NCI-H226 (cell line): ENCODE results near the gene LAMTOR4.
"Not testable (repeated sequence)": the region's sequence is repeated elsewhere in the genome, so short reads cannot be mapped to it uniquely, and the experiment has no call there.

Source experiments
- DNase-seq: peaks from one replicate; pipeline ENCODE4 v3.0.0-alpha.2; 2015

LAMTOR4 gene

DNA sequence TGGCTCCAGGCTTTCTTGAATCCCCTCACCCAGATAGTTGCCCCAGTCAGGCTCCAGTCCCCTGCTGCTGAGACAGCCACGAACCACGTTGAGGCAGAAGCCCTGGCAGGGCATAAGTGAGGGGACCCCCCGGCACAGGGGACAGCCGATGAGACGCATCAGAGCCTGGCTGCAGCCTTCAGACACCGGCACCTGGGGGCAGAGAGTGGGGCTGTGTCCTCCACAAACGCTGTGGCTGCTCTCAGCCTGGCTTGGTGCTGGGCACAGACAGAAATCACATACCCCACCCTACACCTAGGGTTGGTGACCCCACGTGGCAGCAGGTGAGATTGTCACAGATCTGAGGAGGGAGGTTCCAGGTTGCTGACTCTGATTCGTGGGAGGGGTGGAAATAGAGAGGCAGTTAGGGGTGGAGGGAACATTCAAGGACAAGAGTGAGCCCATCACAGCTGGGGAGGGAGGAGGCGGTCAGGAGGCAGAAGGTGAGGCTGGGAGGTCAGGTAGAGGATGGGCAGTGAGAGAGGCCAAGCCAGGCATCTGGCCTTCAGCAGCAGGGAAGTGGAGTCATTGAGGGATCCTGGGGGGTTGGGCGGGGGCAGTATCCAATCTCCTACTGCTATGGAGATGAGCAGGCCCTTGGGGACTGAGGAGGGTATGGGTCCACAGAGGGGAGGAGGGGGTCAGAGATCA, 25.2 kb downstream of the LAMTOR4 start:
- DNase-seq = no peak

GRCh38 chr7:100174582-100174981, 25.9 kb downstream of the LAMTOR4 start:
- no peak for DNase-seq

GRCh38 chr7:100175296-100175935, 26.7 kb downstream of the LAMTOR4 start:
- DNase-seq = no peak

DNA sequence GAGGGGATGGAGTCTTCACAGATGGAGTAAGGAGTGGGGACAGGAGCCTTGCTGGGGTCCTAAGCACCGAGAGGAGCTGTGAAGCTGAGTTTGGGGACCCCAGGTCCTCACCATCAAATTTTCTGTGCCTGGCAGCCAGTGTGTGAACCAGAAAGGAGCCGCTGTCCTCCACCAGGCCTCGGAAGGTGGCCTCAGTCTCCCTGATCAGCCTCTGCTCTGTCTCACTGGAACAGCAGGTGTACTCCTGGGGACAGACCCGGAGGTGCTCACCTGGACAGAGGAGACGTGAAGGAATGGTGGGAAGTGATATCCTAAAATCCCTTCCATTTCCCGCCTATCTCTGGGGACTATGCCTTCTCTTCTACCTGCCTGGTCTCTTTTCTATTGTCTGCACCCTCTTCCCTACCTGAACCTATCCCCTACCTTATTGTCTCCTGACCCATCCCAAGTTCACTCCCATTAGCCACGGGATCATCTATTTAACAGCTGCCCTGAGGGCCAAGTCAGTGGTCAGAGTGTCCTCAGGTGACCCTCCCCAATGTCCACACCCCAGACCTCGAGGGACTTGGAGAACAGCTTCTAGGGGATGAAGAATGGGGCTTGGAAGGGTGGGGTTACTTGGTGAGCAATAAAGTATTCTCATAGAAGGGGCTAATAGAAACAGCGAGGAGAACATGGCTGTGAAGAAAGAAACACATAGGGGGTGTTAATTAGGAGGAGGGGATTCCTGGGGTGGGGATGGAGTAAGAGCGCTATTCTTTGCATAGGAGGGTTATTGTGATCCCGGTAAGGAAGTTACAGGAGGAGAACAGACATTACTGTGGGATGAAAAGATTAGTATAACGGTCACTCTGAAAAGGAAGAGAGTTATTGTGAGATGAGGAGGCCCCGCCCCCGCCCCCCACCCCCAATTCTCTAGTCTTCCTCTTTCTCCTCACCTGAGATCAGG, 27.7 kb downstream of the LAMTOR4 start:
- DNase-seq = no peak

- peak; percentile 88 for DNase-seq
Observed at GRCh38 chr7:100177045-100178001, 28.6 kb downstream of the LAMTOR4 start, which contains the start of the genes GPC2 and STAG3. Gene GPC2 (minus strand): TSS chr7:100177381. CDS start chr7:100177199, 182 bp downstream. Gene STAG3 (plus strand): TSS chr7:100177918. CDS start chr7:100180557, 2,639 bp downstream.

GRCh38 chr7:100180084-100180483, 31.4 kb downstream of the LAMTOR4 start:
- DNase-seq = not testable (repeated sequence)

- DNase-seq = not testable (repeated sequence)
Observed at GRCh38 chr7:100182616-100183015, 33.9 kb downstream of the LAMTOR4 start.

DNA sequence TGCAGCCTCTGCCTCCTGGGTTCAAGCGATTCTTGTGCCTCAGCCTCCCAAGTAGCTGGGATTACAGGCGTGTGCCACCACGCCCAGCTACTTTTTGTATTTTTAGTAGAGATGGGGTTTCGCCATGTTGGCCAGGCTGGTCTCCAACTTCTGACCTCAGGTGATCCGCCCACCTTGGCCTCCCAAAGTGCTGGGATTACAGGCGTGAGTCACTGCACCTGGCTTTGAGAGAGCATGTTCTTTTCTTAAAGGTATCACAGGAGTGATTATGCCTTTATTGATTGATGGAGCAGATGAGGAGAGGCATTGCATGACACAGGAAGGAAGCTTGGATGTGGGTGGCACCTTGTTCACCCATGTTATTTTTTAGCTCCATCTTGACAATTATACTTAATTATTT, 34.4 kb downstream of the LAMTOR4 start:
- DNase-seq = not testable (repeated sequence)

DNA sequence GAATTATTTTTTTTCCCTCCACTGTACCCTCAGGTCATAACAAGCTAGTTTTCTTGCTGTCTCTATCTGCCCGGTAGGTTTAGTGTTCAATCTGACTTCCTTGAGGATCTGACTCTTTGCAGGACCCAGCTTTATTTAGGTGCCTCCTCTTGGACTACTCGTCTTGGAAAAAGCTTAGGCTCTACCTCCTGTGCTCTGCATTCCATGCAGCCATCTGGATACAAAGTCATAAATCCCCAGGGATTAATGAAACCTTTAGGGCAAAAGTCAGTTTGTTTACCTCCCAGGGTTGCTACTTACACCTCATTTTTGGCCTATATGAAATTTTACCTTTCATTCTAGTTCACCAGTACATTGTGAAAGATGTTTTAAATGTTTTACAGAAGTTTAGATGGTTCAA, 37.0 kb downstream of the LAMTOR4 start:
- DNase-seq = no peak

DNA sequence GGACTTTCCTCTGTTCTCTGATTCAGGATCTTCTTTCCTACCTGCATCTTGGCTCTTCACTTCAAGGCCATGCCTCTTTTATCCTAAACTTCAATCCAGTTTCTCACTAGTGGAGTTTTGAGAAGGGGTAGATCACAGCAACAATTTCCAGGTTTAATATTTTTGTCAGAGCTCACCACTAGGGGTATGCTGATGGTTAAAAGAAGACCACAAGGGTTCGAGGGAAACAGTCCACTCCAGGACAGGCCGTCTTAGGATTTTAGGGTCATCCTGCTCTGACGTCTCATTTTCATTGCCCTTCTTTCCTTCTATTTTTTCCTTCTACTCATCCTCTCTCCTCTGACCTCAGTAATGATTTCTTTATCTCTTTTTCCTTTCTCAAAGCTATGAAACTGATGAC, 40.3 kb downstream of the LAMTOR4 start:
- DNase-seq = no peak

- no peak for DNase-seq
Observed at GRCh38 chr7:100190048-100190711, 41.5 kb downstream of the LAMTOR4 start.

GRCh38 chr7:100191775-100192174, 43.1 kb downstream of the LAMTOR4 start:
- DNase-seq = no peak

GRCh38 chr7:100192281-100192862, 43.7 kb downstream of the LAMTOR4 start:
- DNase-seq = not testable (repeated sequence)

GRCh38 chr7:100192969-100193368, 44.3 kb downstream of the LAMTOR4 start:
- DNase-seq = no peak

GRCh38 chr7:100195222-100195621, 46.5 kb downstream of the LAMTOR4 start:
- no peak for DNase-seq

DNA sequence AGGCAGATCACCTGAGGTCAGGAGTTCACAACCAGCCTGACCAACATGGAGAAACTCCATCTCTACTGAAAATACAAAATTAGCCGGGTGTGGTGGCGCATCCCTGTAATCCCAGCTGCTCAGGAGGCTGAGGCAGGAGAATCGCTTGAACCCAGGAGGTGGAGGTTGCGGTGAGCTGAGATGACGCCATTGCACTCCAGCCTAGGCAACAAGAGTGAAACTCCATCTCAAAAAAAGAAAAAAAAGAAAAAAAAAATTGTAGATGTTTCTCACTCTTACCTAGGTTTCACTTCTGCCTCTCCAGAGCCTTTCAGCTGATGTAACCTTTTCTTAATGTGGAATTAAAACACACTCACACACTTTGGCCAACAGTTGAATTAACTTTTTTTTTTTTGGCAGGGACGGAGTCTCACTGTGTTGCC, 47.2 kb downstream of the LAMTOR4 start:
- not testable (repeated sequence) for DNase-seq

DNA sequence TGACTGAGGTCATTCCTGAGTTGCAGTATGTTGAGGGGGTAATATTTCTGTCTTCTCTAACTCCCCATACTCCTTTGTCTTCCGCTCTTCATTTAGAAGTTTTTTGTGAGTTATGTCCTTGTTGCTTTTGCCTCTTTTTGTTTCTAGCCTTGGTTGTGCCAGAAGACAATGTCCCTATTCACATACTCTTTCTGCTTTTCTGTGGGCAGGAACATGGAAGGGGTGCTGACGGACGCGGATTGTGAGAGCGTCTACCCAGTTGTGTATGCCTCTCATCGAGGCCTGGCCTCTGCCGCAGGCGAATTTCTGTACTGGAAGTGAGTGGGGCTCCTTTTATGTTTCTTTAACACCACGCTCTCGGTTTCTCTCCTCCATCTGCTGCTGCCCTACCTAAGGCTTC, 49.5 kb downstream of the LAMTOR4 start:
- DNase-seq = no peak

GRCh38 chr7:100200693-100201092, 52.0 kb downstream of the LAMTOR4 start:
- DNase-seq = no peak
